ENCODE data around the gene ZC3H8.

DNA sequence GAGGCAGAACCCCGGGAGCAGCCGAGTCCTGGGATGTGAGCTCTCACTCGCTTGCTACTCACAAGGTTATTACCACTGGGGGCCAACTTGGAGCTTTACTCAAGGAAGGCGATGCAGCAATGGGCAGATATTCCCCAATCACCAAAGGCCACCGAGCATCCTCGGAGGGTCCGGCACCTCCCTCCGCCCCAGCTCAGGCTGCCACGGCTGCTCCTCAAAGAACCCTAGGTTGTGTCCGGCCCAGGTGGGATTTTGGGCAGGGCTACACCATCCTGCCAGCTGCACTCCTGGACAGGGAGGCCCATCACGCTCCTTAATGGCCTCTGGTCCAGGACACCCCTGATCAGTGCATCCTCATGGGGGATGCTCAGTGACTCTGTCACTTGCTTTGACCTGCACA is 91.9 kb downstream of the ZC3H8 start:
- TF ChIP-seq, protein P1, sequence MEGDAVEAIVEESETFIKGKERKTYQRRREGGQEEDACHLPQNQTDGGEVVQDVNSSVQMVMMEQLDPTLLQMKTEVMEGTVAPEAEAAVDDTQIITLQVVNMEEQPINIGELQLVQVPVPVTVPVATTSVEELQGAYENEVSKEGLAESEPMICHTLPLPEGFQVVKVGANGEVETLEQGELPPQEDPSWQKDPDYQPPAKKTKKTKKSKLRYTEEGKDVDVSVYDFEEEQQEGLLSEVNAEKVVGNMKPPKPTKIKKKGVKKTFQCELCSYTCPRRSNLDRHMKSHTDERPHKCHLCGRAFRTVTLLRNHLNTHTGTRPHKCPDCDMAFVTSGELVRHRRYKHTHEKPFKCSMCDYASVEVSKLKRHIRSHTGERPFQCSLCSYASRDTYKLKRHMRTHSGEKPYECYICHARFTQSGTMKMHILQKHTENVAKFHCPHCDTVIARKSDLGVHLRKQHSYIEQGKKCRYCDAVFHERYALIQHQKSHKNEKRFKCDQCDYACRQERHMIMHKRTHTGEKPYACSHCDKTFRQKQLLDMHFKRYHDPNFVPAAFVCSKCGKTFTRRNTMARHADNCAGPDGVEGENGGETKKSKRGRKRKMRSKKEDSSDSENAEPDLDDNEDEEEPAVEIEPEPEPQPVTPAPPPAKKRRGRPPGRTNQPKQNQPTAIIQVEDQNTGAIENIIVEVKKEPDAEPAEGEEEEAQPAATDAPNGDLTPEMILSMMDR (IDR thresholded peaks at IDR 0.05; ENCODE audit: low read depth, low read length, poor library complexity, severe bottlenecking): no peak
- no peak for TF ChIP-seq EZH2phosphoT487 (IDR thresholded peaks at IDR 0.05; ENCODE audit: borderline replicate concordance, low read length)
